ENCODE data around the gene HOXD4.
A peak's percentile ranks its signal among the peaks of the same experiment; 100 is the strongest.

Gene HOXD4

GRCh38 chr2:176126929-176127773, 24.2 kb upstream of the HOXD4 start:
- DNase-seq (ENCODE audit: low spot score), result peak; percentile 75

- DNase-seq (ENCODE audit: low spot score), result no peak
Observed at GRCh38 chr2:176127774-176128072, 23.6 kb upstream of the HOXD4 start.

GRCh38 chr2:176128172-176128981, 23.0 kb upstream of the HOXD4 start:
- DNase-seq (ENCODE audit: low spot score), result no peak

GRCh38 chr2:176128982-176129796, 22.2 kb upstream of the HOXD4 start, which contains the start of gene HOXD8:
Gene HOXD8 (plus strand): TSS chr2:176129705. CDS start chr2:176130367, 662 bp downstream.
- no peak for DNase-seq (ENCODE audit: low spot score)

- no peak for DNase-seq (ENCODE audit: low spot score)
Observed at GRCh38 chr2:176129813-176130146, 21.6 kb upstream of the HOXD4 start.

- DNase-seq (ENCODE audit: low spot score), result no peak
Observed at GRCh38 chr2:176130147-176130956, 21.0 kb upstream of the HOXD4 start.

GRCh38 chr2:176130957-176131847, 20.1 kb upstream of the HOXD4 start:
- DNase-seq (ENCODE audit: low spot score), result no peak

- no peak for DNase-seq (ENCODE audit: low spot score)
Observed at GRCh38 chr2:176131848-176132158, 19.5 kb upstream of the HOXD4 start.

- no peak for DNase-seq (ENCODE audit: low spot score)
Observed at GRCh38 chr2:176132205-176133171, 18.9 kb upstream of the HOXD4 start.

- DNase-seq (ENCODE audit: low spot score), result no peak
Observed at GRCh38 chr2:176133389-176133788, 18.0 kb upstream of the HOXD4 start.

GRCh38 chr2:176134035-176134434, 17.3 kb upstream of the HOXD4 start:
- no peak for DNase-seq (ENCODE audit: low spot score)

- no peak for DNase-seq (ENCODE audit: low spot score)
Observed at GRCh38 chr2:176135035-176135440, 16.3 kb upstream of the HOXD4 start.

GRCh38 chr2:176136374-176137251, 14.7 kb upstream of the HOXD4 start:
- DNase-seq (ENCODE audit: low spot score), result no peak

- no peak for DNase-seq (ENCODE audit: low spot score)
Observed at GRCh38 chr2:176137252-176137580, 14.1 kb upstream of the HOXD4 start.

GRCh38 chr2:176137906-176138305, 13.4 kb upstream of the HOXD4 start:
- DNase-seq (ENCODE audit: low spot score), result no peak

GRCh38 chr2:176138526-176138922, 12.8 kb upstream of the HOXD4 start:
- DNase-seq (ENCODE audit: low spot score), result no peak

- DNase-seq (ENCODE audit: low spot score), result no peak
Observed at GRCh38 chr2:176138923-176139660, 12.3 kb upstream of the HOXD4 start.
